ENCODE measurements around the gene PARP15. TPM values are rescaled to one million over a fixed set of nuclear protein-coding genes. Genes with fewer than 3 reads are reported as not detected.

Gene PARP15
- total RNA-seq, 2 donors from 2014 or later, result 0.74 to 1.1 TPM

- no peaks in the 10 kb centered on the region for H3K36me3 ChIP-seq
- intact Hi-C loops (cut with DNase I), result loop anchor here (2.0 to 10.0 kb wide), 2 partner anchors 118 to 284 kb away; no protein-coding TSS in a partner anchor
- TF ChIP-seq CTCF (IDR thresholded peaks at IDR 0.05), result no peak
- H3K9me3 ChIP-seq, result no peaks in the 10 kb centered on the region
- H3K4me3 ChIP-seq, result no peak overlapping the region
- H3K4me1 ChIP-seq, result peaks cover 7% of the 10 kb centered on the region
- peak overlapping the region; percentile 94 for H3K27ac ChIP-seq
- DNase-seq, result no peak
- H3K9ac ChIP-seq (ENCODE audit: low read depth in 2 of 2, low read length in 2 of 2), result no peak overlapping the region
- no peaks in the 10 kb centered on the region for H3K27me3 ChIP-seq
Measured at GRCh38 chr3:122678506-122678905, 101.1 kb downstream of the PARP15 start.

- no peaks in the 10 kb centered on the region for H3K9me3 ChIP-seq
- peaks cover 7% of the 10 kb centered on the region for H3K4me1 ChIP-seq
- peak overlapping the region in 1 of 2 donors; percentile 87 for H3K9ac ChIP-seq (ENCODE audit: low read depth in 2 of 2, low read length in 2 of 2)
- TF ChIP-seq CTCF (IDR thresholded peaks at IDR 0.05), result peak; percentile 62
- no peaks in the 10 kb centered on the region for H3K27me3 ChIP-seq
- no peaks in the 10 kb centered on the region for H3K36me3 ChIP-seq
- peak overlapping the region; percentile 94 for H3K27ac ChIP-seq
- DNase-seq, result peak; percentile 88
- peak overlapping the region; percentile 84 for H3K4me3 ChIP-seq
- intact Hi-C loops (cut with DNase I), result loop anchor here (2.0 to 10.0 kb wide), 2 partner anchors 118 to 284 kb away; no protein-coding TSS in a partner anchor
Measured at GRCh38 chr3:122679085-122679881, 101.8 kb downstream of the PARP15 start.

GRCh38 chr3:122679882-122680474 lies 102.5 kb downstream of the PARP15 start:
- intact Hi-C loops (cut with DNase I), result loop anchor here (2.0 to 10.0 kb wide), 3 partner anchors 119 to 285 kb away; no protein-coding TSS in a partner anchor
- Histone ChIP-seq H3K27me3 (no peaks in the 10 kb centered on the region), H3K36me3 (no peaks in the 10 kb centered on the region), H3K4me3 (peak overlapping the region; percentile 84), H3K27ac (peak overlapping the region; percentile 94), H3K9me3 (no peaks in the 10 kb centered on the region), H3K9ac (ENCODE audit: low read depth in 2 of 2, low read length in 2 of 2) (peak overlapping the region; percentile 84 to 87), H3K4me1 (peaks cover 7% of the 10 kb centered on the region)
- peak; percentile 53 for DNase-seq
- TF ChIP-seq CTCF (IDR thresholded peaks at IDR 0.05), result no peak

DNA sequence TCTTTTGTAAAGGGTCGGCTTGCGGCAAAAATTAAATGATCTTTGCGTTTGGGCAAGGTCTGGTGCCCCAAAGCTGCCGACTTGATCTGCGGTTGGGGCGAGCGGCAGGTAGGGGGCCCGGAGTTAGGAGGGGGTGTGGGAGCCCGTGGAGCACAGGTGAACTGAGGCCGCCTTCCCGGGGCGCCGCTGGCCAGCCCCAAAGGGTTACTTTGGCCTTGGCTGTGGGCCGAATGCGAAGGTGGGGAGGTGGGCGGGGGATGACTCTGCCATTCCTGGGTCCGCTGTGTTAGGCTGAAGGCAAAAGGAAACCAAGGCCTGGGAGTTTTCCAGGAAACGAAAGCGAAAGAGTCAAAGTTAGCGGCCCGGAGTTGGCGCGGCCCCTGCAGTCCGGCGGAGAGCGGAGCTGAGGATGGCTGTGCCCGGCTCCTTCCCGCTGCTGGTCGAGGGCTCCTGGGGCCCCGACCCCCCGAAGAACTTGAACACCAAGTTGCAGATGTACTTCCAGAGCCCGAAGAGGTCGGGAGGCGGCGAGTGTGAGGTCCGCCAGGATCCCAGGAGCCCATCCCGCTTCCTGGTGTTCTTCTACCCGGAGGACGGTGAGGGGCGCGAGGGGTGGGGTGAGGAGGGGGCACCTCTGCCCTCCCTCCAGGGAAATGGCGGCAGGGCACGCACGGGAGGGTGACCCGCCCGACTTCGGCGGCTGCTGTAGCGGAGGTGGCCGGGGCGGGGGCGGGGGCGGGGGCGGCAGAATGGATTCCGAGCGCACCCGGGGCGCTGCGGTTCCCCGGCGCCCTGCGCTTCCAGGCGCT lies 103.2 kb downstream of the PARP15 start, which contains the start of gene PARP14:
TSS of gene PARP14 (plus strand) at position 365 of the 809 bp plus-strand sequence. CDS start at position 410, 45 bp downstream.
- Histone ChIP-seq H3K27ac (peak within 1 kb of the TSS; percentile 94), H3K36me3 (no peaks in the 10 kb centered on the region), H3K4me1 (peaks cover 7% of the 10 kb centered on the region), H3K27me3 (no peaks in the 10 kb centered on the region), H3K9ac (ENCODE audit: low read depth in 2 of 2, low read length in 2 of 2) (peak within 1 kb of the TSS; percentile 84 to 87), H3K9me3 (no peaks in the 10 kb centered on the region), H3K4me3 (peak within 1 kb of the TSS; percentile 84)
- intact Hi-C loops (cut with DNase I), result loop anchor here (10.0 kb wide), 1 partner anchor 226 kb away; no protein-coding TSS in a partner anchor
- TF ChIP-seq CTCF (IDR thresholded peaks at IDR 0.05), result no peak
- peak; percentile 84 for DNase-seq
